ENCODE data around the gene SNAP29. TPM values are rescaled to one million over a fixed set of nuclear protein-coding genes. Genes with fewer than 3 reads are reported as not detected.
"Not testable (repeated sequence)": the region's sequence is repeated elsewhere in the genome, so short reads cannot be mapped to it uniquely, and the experiment has no call there.

SNAP29 gene
- total and polyA plus RNA-seq, 4 experiments from 2014 or later = 18.8 to 27.8 (median 25.3) TPM

GRCh38 chr22:20899827-20900423, 41.1 kb downstream of the SNAP29 start:
- no peak overlapping the region for H3K4me3 Mint-ChIP-seq
- H3K36me3 ChIP-seq (ENCODE audit: insufficient read depth, low read length) = no peaks in the 10 kb centered on the region
- no peaks in the 10 kb centered on the region for H3K27me3 ChIP-seq (ENCODE audit: insufficient read depth, low read length)
- intact Hi-C loops (cut with micrococcal nuclease) = no loop called here
- H3K27ac ChIP-seq (ENCODE audit: low read depth, low read length) = no peak overlapping the region
- DNase-seq = no peak
- no peaks in the 10 kb centered on the region for H3K4me1 ChIP-seq (ENCODE audit: insufficient read depth, low read length)
- H3K9me3 Mint-ChIP-seq = no peaks in the 10 kb centered on the region
- H3K36me3 Mint-ChIP-seq = no peaks in the 10 kb centered on the region
- H3K4me3 ChIP-seq (ENCODE audit: low read length in 2 of 2) = no peak overlapping the region
- H3K27ac Mint-ChIP-seq = no peak overlapping the region
- CTCF ChIA-PET (ENCODE audit: partially characterized antibody) = no interaction called here
- H3K27me3 Mint-ChIP-seq = no peaks in the 10 kb centered on the region
- H3K4me1 Mint-ChIP-seq = peaks cover 0 to 2% (median 0%) of the 10 kb centered on the region in 4 donors
- POLR2A ChIA-PET (ENCODE audit: partially characterized antibody) = no interaction called here
- H3K9me3 ChIP-seq (ENCODE audit: control insufficient read depth in 1 of 2, low read length in 2 of 2) = no peaks in the 10 kb centered on the region

GRCh38 chr22:20901093-20902033, 42.6 kb downstream of the SNAP29 start:
- H3K4me3 ChIP-seq (ENCODE audit: low read length in 2 of 2); H3K36me3 ChIP-seq (ENCODE audit: insufficient read depth, low read length); H3K27ac Mint-ChIP-seq; H3K9me3 Mint-ChIP-seq; H3K4me1 ChIP-seq (ENCODE audit: insufficient read depth, low read length); H3K27me3 ChIP-seq (ENCODE audit: insufficient read depth, low read length); H3K36me3 Mint-ChIP-seq; DNase-seq; H3K4me3 Mint-ChIP-seq; H3K27ac ChIP-seq (ENCODE audit: low read depth, low read length); CTCF ChIA-PET (ENCODE audit: partially characterized antibody); POLR2A ChIA-PET (ENCODE audit: partially characterized antibody); H3K9me3 ChIP-seq (ENCODE audit: control insufficient read depth in 1 of 2, low read length in 2 of 2); intact Hi-C loops (cut with micrococcal nuclease); H3K4me1 Mint-ChIP-seq; H3K27me3 Mint-ChIP-seq: not testable (repeated sequence)

- ChIA-PET POLR2A (ENCODE audit: partially characterized antibody) (no interaction called here), CTCF (ENCODE audit: partially characterized antibody) (no interaction called here)
- DNase-seq = no peak
- no peak overlapping the region for H3K27ac Mint-ChIP-seq
- intact Hi-C loops (cut with micrococcal nuclease) = no loop called here
- no peak overlapping the region for H3K4me3 Mint-ChIP-seq
- no peaks in the 10 kb centered on the region for H3K27me3 ChIP-seq (ENCODE audit: insufficient read depth, low read length)
- H3K36me3 ChIP-seq (ENCODE audit: insufficient read depth, low read length) = no peaks in the 10 kb centered on the region
- H3K4me1 ChIP-seq (ENCODE audit: insufficient read depth, low read length) = no peaks in the 10 kb centered on the region
- no peaks in the 10 kb centered on the region for H3K36me3 Mint-ChIP-seq
- no peaks in the 10 kb centered on the region for H3K9me3 Mint-ChIP-seq
- no peaks in the 10 kb centered on the region for H3K27me3 Mint-ChIP-seq
- H3K9me3 ChIP-seq (ENCODE audit: control insufficient read depth in 1 of 2, low read length in 2 of 2) = no peaks in the 10 kb centered on the region
- H3K4me3 ChIP-seq (ENCODE audit: low read length in 2 of 2) = no peak overlapping the region
- no peak overlapping the region for H3K27ac ChIP-seq (ENCODE audit: low read depth, low read length)
- H3K4me1 Mint-ChIP-seq = no peaks in the 10 kb centered on the region
These were observed 44.3 kb downstream of the SNAP29 start for GRCh38 chr22:20903093-20903492.

GRCh38 chr22:20904008-20904979, 45.5 kb downstream of the SNAP29 start:
- intact Hi-C loops (cut with micrococcal nuclease) = no loop called here
- no peak overlapping the region for H3K27ac ChIP-seq (ENCODE audit: low read depth, low read length)

GRCh38 chr22:20904980-20905355, 46.2 kb downstream of the SNAP29 start:
- no peaks in the 10 kb centered on the region for H3K27me3 ChIP-seq (ENCODE audit: insufficient read depth, low read length)
- H3K27ac ChIP-seq (ENCODE audit: low read depth, low read length) = no peak overlapping the region
- ChIA-PET CTCF (ENCODE audit: partially characterized antibody) (no interaction called here), POLR2A (ENCODE audit: partially characterized antibody) (no interaction called here)
- H3K27me3 Mint-ChIP-seq = no peaks in the 10 kb centered on the region
- no peak overlapping the region for H3K27ac Mint-ChIP-seq
- DNase-seq = no peak
- no peaks in the 10 kb centered on the region for H3K9me3 Mint-ChIP-seq
- H3K36me3 Mint-ChIP-seq = no peaks in the 10 kb centered on the region
- H3K4me1 ChIP-seq (ENCODE audit: insufficient read depth, low read length) = no peaks in the 10 kb centered on the region
- H3K36me3 ChIP-seq (ENCODE audit: insufficient read depth, low read length) = no peaks in the 10 kb centered on the region
- H3K4me3 Mint-ChIP-seq = no peak overlapping the region
- intact Hi-C loops (cut with micrococcal nuclease) = no loop called here
- no peaks in the 10 kb centered on the region for H3K4me1 Mint-ChIP-seq
- H3K9me3 ChIP-seq (ENCODE audit: control insufficient read depth in 1 of 2, low read length in 2 of 2) = no peaks in the 10 kb centered on the region
- no peak overlapping the region for H3K4me3 ChIP-seq (ENCODE audit: low read length in 2 of 2)

More at GRCh38 chr22:20904008-20904979, 45.5 kb downstream of the SNAP29 start:
- Mint-ChIP-seq H3K9me3 (no peaks in the 10 kb centered on the region), H3K36me3 (no peaks in the 10 kb centered on the region), H3K4me1 (no peaks in the 10 kb centered on the region), H3K27ac (no peak overlapping the region), H3K4me3 (no peak overlapping the region), H3K27me3 (no peaks in the 10 kb centered on the region)
- Histone ChIP-seq H3K27me3 (ENCODE audit: insufficient read depth, low read length) (no peaks in the 10 kb centered on the region), H3K4me3 (ENCODE audit: low read length in 2 of 2) (no peak overlapping the region), H3K4me1 (ENCODE audit: insufficient read depth, low read length) (no peaks in the 10 kb centered on the region), H3K9me3 (ENCODE audit: control insufficient read depth in 1 of 2, low read length in 2 of 2) (no peaks in the 10 kb centered on the region), H3K36me3 (ENCODE audit: insufficient read depth, low read length) (no peaks in the 10 kb centered on the region)
- ChIA-PET POLR2A (ENCODE audit: partially characterized antibody) (no interaction called here), CTCF (ENCODE audit: partially characterized antibody) (no interaction called here)
- no peak for DNase-seq

GRCh38 chr22:20905415-20906386, 46.9 kb downstream of the SNAP29 start:
- no peaks in the 10 kb centered on the region for H3K36me3 Mint-ChIP-seq
- no peak for DNase-seq
- H3K4me1 Mint-ChIP-seq = no peaks in the 10 kb centered on the region
- intact Hi-C loops (cut with micrococcal nuclease) = no loop called here
- no peak overlapping the region for H3K4me3 ChIP-seq (ENCODE audit: low read length in 2 of 2)
- no peaks in the 10 kb centered on the region for H3K27me3 Mint-ChIP-seq
- no peak overlapping the region for H3K27ac ChIP-seq (ENCODE audit: low read depth, low read length)
- H3K27ac Mint-ChIP-seq = no peak overlapping the region
- POLR2A ChIA-PET (ENCODE audit: partially characterized antibody) = no interaction called here
- H3K27me3 ChIP-seq (ENCODE audit: insufficient read depth, low read length) = no peaks in the 10 kb centered on the region
- no peaks in the 10 kb centered on the region for H3K36me3 ChIP-seq (ENCODE audit: insufficient read depth, low read length)
- no peak overlapping the region for H3K4me3 Mint-ChIP-seq
- H3K9me3 ChIP-seq (ENCODE audit: control insufficient read depth in 1 of 2, low read length in 2 of 2) = no peaks in the 10 kb centered on the region
- no peaks in the 10 kb centered on the region for H3K9me3 Mint-ChIP-seq
- H3K4me1 ChIP-seq (ENCODE audit: insufficient read depth, low read length) = no peaks in the 10 kb centered on the region
- CTCF ChIA-PET (ENCODE audit: partially characterized antibody) = interaction anchor here (0.5 kb wide), 1 partner anchor 41 kb away, joined by 3 read pairs; no protein-coding TSS in a partner anchor
